ENCODE data around the gene ZCCHC3.

DNA sequence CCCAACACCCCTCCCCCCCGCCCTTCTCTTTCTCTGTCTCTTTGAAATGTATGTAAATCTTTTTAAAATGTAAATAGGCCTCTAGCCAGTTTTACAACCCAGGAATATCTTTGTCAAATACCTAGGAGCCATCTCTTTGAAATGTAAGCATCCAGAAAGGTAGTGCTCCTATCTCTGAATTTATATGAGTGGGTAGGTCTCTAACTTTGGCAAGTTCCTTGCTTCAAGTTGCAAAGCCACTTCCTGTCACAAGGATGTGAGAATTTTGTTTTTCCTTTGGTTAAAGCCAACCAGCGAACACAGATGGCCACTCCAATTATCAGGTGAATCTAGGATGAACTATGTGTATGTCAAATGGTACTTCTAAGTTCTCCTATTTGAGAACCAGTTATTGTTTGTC, 46.0 kb upstream of the ZCCHC3 start:
- TF ChIP-seq, protein P1, sequence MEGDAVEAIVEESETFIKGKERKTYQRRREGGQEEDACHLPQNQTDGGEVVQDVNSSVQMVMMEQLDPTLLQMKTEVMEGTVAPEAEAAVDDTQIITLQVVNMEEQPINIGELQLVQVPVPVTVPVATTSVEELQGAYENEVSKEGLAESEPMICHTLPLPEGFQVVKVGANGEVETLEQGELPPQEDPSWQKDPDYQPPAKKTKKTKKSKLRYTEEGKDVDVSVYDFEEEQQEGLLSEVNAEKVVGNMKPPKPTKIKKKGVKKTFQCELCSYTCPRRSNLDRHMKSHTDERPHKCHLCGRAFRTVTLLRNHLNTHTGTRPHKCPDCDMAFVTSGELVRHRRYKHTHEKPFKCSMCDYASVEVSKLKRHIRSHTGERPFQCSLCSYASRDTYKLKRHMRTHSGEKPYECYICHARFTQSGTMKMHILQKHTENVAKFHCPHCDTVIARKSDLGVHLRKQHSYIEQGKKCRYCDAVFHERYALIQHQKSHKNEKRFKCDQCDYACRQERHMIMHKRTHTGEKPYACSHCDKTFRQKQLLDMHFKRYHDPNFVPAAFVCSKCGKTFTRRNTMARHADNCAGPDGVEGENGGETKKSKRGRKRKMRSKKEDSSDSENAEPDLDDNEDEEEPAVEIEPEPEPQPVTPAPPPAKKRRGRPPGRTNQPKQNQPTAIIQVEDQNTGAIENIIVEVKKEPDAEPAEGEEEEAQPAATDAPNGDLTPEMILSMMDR (conservative IDR thresholded peaks at IDR 0.05 in 1 of 2, IDR thresholded peaks at IDR 0.05 in 1 of 2; ENCODE audit: low read depth in 1 of 2, low read length in 2 of 2), result no peak
- TF ChIP-seq EZH2 (IDR thresholded peaks at IDR 0.05; ENCODE audit: low read length, missing control alignments), result no peak

All from fibroblast of lung (primary cell).